ENCODE measurements around the gene WDR27. TPM values are rescaled to one million over a fixed set of nuclear protein-coding genes. Genes with fewer than 3 reads are reported as not detected.
"Not testable (repeated sequence)": the region's sequence is repeated elsewhere in the genome, so short reads cannot be mapped to it uniquely, and the experiment has no call there.

Gene WDR27
- total and polyA plus RNA-seq, 2 donors from 2014 or later: 12.3 to 45.0 TPM

- intact Hi-C loops (cut with DNase I): no loop called here
- H3K27me3 ChIP-seq (ENCODE audit: control insufficient read depth, insufficient read depth, low read length): no peaks in the 10 kb centered on the region
- no peak overlapping the region for H3K9ac ChIP-seq (ENCODE audit: low read length in 3 of 3)
- FAIRE-seq (no peak), DNase-seq (peak in 1 of 5 donors; percentile 3)
- H3K9me3 ChIP-seq (ENCODE audit: control insufficient read depth in 2 of 3, insufficient read depth in 1 of 3, low read length in 3 of 3): peaks cover 0 to 8% (median 0%) of the 10 kb centered on the region in 3 donors
- no peak overlapping the region for H3K27ac ChIP-seq (ENCODE audit: low read depth in 2 of 2, low read length in 2 of 2)
- H3K4me1 ChIP-seq (ENCODE audit: control insufficient read depth in 2 of 3, insufficient read depth in 2 of 3, low read depth in 1 of 3, low read length in 3 of 3): no peaks in the 10 kb centered on the region
- no peak for TF ChIP-seq CTCF (IDR thresholded peaks at IDR 0.05; ENCODE audit: borderline replicate concordance, extremely low read depth, insufficient read depth)
- no peaks in the 10 kb centered on the region for H3K36me3 ChIP-seq (ENCODE audit: control insufficient read depth in 2 of 3, insufficient read depth in 3 of 3, low read length in 3 of 3)
- H3K4me3 ChIP-seq (ENCODE audit: low read length in 3 of 3): no peak overlapping the region
These were observed 228.9 kb downstream of the WDR27 start for GRCh38 chr6:169472786-169473416.

GRCh38 chr6:169470790-169471189, 231.0 kb downstream of the WDR27 start:
- peaks cover 0 to 8% (median 0%) of the 10 kb centered on the region in 3 donors for H3K9me3 ChIP-seq (ENCODE audit: control insufficient read depth in 2 of 3, insufficient read depth in 1 of 3, low read length in 3 of 3)
- H3K4me1 ChIP-seq (ENCODE audit: control insufficient read depth in 2 of 3, insufficient read depth in 2 of 3, low read depth in 1 of 3, low read length in 3 of 3): no peaks in the 10 kb centered on the region
- TF ChIP-seq CTCF (IDR thresholded peaks at IDR 0.05; ENCODE audit: borderline replicate concordance, extremely low read depth, insufficient read depth): no peak
- no peak overlapping the region for H3K9ac ChIP-seq (ENCODE audit: low read length in 3 of 3)
- intact Hi-C loops (cut with DNase I): no loop called here
- no peaks in the 10 kb centered on the region for H3K36me3 ChIP-seq (ENCODE audit: control insufficient read depth in 2 of 3, insufficient read depth in 3 of 3, low read length in 3 of 3)
- H3K4me3 ChIP-seq (ENCODE audit: low read length in 3 of 3): no peak overlapping the region
- FAIRE-seq (no peak), DNase-seq (no peak)
- no peak overlapping the region for H3K27ac ChIP-seq (ENCODE audit: low read depth in 2 of 2, low read length in 2 of 2)
- no peaks in the 10 kb centered on the region for H3K27me3 ChIP-seq (ENCODE audit: control insufficient read depth, insufficient read depth, low read length)

GRCh38 chr6:169469028-169469427, 232.8 kb downstream of the WDR27 start:
- TF ChIP-seq CTCF (IDR thresholded peaks at IDR 0.05; ENCODE audit: borderline replicate concordance, extremely low read depth, insufficient read depth): no peak
- FAIRE-seq: no peak
- intact Hi-C loops (cut with DNase I): no loop called here

GRCh38 chr6:169467755-169468154, 234.1 kb downstream of the WDR27 start:
- H3K27ac ChIP-seq (ENCODE audit: low read depth in 2 of 2, low read length in 2 of 2); H3K4me3 ChIP-seq (ENCODE audit: low read length in 3 of 3); H3K36me3 ChIP-seq (ENCODE audit: control insufficient read depth in 2 of 3, insufficient read depth in 3 of 3, low read length in 3 of 3); H3K4me1 ChIP-seq (ENCODE audit: control insufficient read depth in 2 of 3, insufficient read depth in 2 of 3, low read depth in 1 of 3, low read length in 3 of 3); intact Hi-C loops (cut with DNase I); DNase-seq; H3K27me3 ChIP-seq (ENCODE audit: control insufficient read depth, insufficient read depth, low read length); FAIRE-seq; H3K9me3 ChIP-seq (ENCODE audit: control insufficient read depth in 2 of 3, insufficient read depth in 1 of 3, low read length in 3 of 3); H3K9ac ChIP-seq (ENCODE audit: low read length in 3 of 3): not testable (repeated sequence)

More at GRCh38 chr6:169469028-169469427, 232.8 kb downstream of the WDR27 start:
- Histone ChIP-seq H3K27me3 (ENCODE audit: control insufficient read depth, insufficient read depth, low read length) (no peaks in the 10 kb centered on the region), H3K9me3 (ENCODE audit: control insufficient read depth in 2 of 3, insufficient read depth in 1 of 3, low read length in 3 of 3) (peaks cover 0 to 3% (median 0%) of the 10 kb centered on the region in 3 donors), H3K36me3 (ENCODE audit: control insufficient read depth in 2 of 3, insufficient read depth in 3 of 3, low read length in 3 of 3) (no peaks in the 10 kb centered on the region), H3K27ac (ENCODE audit: low read depth in 2 of 2, low read length in 2 of 2) (no peak overlapping the region), H3K4me3 (ENCODE audit: low read length in 3 of 3) (no peak overlapping the region), H3K9ac (ENCODE audit: low read length in 3 of 3) (no peak overlapping the region), H3K4me1 (ENCODE audit: control insufficient read depth in 2 of 3, insufficient read depth in 2 of 3, low read depth in 1 of 3, low read length in 3 of 3) (no peaks in the 10 kb centered on the region)
- DNase-seq: no peak

- intact Hi-C loops (cut with DNase I); H3K36me3 ChIP-seq (ENCODE audit: control insufficient read depth in 2 of 3, insufficient read depth in 3 of 3, low read length in 3 of 3); DNase-seq; H3K27ac ChIP-seq (ENCODE audit: low read depth in 2 of 2, low read length in 2 of 2); FAIRE-seq; H3K4me1 ChIP-seq (ENCODE audit: control insufficient read depth in 2 of 3, insufficient read depth in 2 of 3, low read depth in 1 of 3, low read length in 3 of 3); H3K9ac ChIP-seq (ENCODE audit: low read length in 3 of 3); H3K9me3 ChIP-seq (ENCODE audit: control insufficient read depth in 2 of 3, insufficient read depth in 1 of 3, low read length in 3 of 3); H3K4me3 ChIP-seq (ENCODE audit: low read length in 3 of 3); H3K27me3 ChIP-seq (ENCODE audit: control insufficient read depth, insufficient read depth, low read length): not testable (repeated sequence)
These were observed 235.6 kb downstream of the WDR27 start for GRCh38 chr6:169466256-169466655.

All from kidney (tissue), 14 donors.